Activated CD8-positive, alpha-beta memory T cell treated with anti-CD3 and anti-CD28 coated beads, Interleukin-2, amount 50 U/mL, for 48 hours (primary cell): ENCODE data around the gene NT5C3B.
"Not testable (repeated sequence)": the region's sequence is repeated elsewhere in the genome, so short reads cannot be mapped to it uniquely, and the experiment has no call there.

Experiments used
- DNase-seq: peaks from one replicate; pipeline ENCODE4 v3.0.0-alpha.2; 2020

The NT5C3B gene

DNA sequence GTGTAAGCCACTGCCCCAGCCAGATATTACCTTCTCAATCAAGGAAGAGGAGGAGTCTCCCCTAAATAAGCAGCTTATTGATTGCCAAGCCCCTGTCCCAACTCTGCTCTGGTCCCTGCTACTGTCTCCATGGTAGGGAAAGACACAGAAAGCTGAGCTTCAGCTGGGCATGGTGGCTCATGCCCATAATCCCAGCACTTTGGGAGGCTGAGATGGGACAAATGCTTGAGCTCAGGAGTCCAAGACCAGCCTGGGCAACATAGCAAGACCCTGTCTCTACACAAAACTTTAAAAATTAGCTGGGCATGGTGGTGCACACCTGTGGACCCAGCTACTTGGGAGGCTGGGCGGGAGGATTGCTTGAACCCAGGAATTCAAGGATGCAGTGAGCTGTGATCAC lies 56.1 kb downstream of the NT5C3B start:
- no peak for DNase-seq

DNA sequence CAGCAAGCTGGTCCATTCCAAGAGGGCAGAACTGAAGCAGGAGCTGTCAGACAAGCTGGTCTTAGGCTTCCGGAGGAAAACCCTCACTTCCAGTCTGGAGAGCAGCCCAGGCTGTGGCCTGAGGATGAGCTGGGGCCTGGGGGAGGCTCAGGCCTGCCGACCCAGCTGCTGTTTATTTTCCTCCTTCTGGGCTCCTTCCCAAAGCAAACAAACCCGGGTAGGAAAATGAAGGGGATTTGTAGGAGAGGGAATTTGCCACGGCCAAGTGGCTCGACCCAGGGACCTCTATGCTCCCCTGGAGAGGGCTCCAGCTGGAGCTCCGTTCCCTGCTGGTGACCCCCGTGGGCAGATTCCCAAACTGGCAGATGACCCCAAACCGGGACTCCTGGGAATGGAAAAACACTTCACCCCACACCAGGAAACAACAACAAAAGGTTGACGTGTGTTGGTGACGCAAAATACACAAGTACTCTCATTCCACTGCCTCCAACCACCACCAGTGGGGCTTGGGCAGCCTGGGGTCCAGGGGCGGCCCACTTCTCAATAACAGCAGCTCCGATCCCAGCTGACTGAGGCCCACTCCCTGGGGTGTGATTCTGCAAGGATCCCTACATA lies 58.4 kb downstream of the NT5C3B start:
- DNase-seq = no peak

DNA sequence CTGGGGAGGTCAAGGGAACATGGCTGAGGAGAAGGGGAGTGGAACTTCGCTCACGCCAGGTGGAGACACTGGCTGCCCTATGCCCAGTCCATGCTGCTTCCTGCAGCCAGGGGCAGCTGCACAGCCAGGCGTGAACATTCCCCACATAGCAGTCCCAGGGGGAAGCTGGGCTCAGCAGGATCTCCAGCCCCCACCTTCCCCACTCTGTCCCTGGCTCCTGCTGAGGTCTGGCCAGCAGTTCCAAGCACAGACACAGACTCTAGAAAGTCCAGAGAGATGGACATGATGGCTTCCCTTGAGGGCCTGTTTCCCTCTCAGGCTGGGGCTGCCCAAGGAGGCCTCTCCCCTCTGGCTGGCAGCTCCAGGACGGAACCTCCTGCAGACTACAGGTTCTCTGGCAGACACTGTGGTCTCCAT lies 58.9 kb downstream of the NT5C3B start:
- no peak for DNase-seq

DNA sequence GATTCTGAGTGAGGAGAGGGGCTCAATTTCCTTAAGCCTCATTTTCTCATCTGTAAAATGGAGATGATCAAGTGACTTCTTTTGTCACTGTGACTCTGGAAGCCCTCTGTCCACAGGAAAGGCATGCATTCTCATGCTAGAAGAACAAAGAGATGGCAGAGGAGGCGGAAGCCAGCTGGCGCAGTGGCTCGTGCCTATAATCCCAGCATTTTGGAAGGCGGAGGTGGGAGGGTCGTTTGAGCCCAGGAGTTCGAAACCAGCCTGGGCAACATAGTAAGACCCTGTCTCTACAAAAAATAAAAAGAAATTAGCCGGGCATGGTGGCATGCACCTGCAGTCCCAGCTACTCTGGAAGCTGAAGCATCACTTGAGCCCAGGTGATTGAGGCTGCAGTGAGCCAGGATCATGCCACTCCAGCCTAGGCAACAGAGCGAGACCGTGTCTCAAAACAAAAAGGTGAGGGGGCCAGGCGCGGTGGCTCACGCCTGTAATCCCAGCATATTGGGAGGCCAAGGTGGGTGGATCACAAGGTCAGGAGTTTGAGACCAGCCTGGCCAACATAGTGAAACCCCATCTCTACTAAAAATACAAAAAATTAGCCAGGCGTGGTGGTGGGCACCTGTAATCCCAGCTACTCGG lies 59.7 kb downstream of the NT5C3B start:
- not testable (repeated sequence) for DNase-seq

DNA sequence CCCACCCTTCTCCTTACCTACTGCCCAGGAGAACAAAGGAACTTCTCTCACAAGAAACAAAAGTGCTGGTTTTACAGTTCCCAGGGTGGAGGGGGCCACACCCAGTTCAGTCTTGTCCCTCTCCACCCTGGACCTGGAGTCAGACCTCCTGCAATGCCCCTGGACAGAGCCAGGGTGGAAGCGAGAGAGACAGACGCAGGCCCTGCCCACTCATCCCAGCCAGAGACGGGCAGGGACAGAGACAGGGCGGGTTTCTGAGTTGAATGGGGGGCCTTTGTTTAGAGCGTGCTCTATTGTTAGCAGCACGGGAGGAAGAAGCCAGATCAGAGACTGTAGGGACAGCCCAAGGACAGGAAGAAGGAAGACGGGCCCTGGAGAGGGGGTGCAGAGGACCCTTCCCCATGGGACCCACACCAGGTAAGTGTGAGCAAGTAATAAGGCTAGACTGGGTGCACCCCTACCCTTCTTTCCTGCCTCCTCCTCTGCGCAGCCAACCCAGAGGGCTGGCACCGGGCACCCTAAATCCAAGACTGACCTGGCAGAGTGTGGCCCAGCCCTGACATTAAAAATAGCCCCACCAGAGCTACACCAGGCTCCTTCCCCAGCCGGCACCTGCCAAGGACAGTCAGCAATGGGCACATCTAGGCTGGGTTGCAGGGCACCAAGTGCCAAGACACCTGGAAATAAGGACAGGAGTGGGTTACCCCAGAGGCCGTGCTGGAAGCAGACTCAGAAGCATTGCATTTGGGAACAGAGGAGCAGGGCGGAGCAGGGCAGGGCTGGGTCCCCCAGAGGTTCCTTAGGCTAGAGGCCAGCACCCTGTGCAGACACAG lies 60.4 kb downstream of the NT5C3B start:
- DNase-seq = no peak
